SU-DHL-6 (cell line): Measurements from ENCODE around the gene CCDC116.

Source experiments
- EZH2phosphoT487 ChIP-seq: fragments of 200-600 bp; sonication (generic), shearing (Covaris generic); conservative IDR thresholded peaks from 2 replicates; pipeline ENCODE4 v1.6.1; 2018; ENCODE audit warnings: mild to moderate bottlenecking, antibody characterized with exemption, low read length, moderate library complexity, mixed read lengths
- TF ChIP-seq, protein P1 (sequence below): fragments of 200-600 bp; sonication (generic); IDR thresholded peaks from one replicate; pipeline ENCODE4 v1.5.1; 2017; ENCODE audit warnings: antibody characterized with exemption, mild to moderate bottlenecking, low read length, moderate library complexity; ENCODE audit not compliant: insufficient read depth, poor library complexity, severe bottlenecking

GRCh38 chr22:21639359-21639758 is 6.8 kb downstream of the CCDC116 start:
- TF ChIP-seq, protein P1, sequence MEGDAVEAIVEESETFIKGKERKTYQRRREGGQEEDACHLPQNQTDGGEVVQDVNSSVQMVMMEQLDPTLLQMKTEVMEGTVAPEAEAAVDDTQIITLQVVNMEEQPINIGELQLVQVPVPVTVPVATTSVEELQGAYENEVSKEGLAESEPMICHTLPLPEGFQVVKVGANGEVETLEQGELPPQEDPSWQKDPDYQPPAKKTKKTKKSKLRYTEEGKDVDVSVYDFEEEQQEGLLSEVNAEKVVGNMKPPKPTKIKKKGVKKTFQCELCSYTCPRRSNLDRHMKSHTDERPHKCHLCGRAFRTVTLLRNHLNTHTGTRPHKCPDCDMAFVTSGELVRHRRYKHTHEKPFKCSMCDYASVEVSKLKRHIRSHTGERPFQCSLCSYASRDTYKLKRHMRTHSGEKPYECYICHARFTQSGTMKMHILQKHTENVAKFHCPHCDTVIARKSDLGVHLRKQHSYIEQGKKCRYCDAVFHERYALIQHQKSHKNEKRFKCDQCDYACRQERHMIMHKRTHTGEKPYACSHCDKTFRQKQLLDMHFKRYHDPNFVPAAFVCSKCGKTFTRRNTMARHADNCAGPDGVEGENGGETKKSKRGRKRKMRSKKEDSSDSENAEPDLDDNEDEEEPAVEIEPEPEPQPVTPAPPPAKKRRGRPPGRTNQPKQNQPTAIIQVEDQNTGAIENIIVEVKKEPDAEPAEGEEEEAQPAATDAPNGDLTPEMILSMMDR, result no peak
- TF ChIP-seq EZH2phosphoT487, result no peak
